GM12873 (cell line): Measurements from ENCODE around the gene APOC3.
A peak's percentile ranks its signal among the peaks of the same experiment; 100 is the strongest.

ENCODE experiments used
- CTCF ChIP-seq: IDR thresholded peaks from 2 replicates; pipeline ENCODE4 v1.5.1; 2012; ENCODE audit warnings: low read depth, mild to moderate bottlenecking, moderate library complexity, low read length, control low read depth; ENCODE audit not compliant: insufficient read depth; ENCODE audit errors: missing control alignments

The APOC3 gene

GRCh38 chr11:116833491-116833815 is 3.7 kb downstream of the APOC3 start:
- TF ChIP-seq CTCF: no peak

- no peak for TF ChIP-seq CTCF
Measured at GRCh38 chr11:116833816-116834534, 4.3 kb downstream of the APOC3 start.

- no peak for TF ChIP-seq CTCF
Measured at GRCh38 chr11:116835042-116835772, 5.5 kb downstream of the APOC3 start.

- peak; percentile 83 for TF ChIP-seq CTCF
Measured at GRCh38 chr11:116835791-116836631, 6.3 kb downstream of the APOC3 start.

GRCh38 chr11:116836632-116836991 is 6.9 kb downstream of the APOC3 start:
- TF ChIP-seq CTCF: no peak

GRCh38 chr11:116837231-116838091 is 7.8 kb downstream of the APOC3 start, which contains the start of gene APOA1:
APOA1 (minus strand) TSS chr11:116837622; CDS start chr11:116837387, 235 bp downstream.
- no peak for TF ChIP-seq CTCF
